ENCODE measurements around the gene GDF15. TPM values are rescaled to one million over a fixed set of nuclear protein-coding genes. Genes with fewer than 3 reads are reported as not detected.
"Not testable (repeated sequence)": the region's sequence is repeated elsewhere in the genome, so short reads cannot be mapped to it uniquely, and the experiment has no call there.

The GDF15 gene
- total RNA-seq, 1 experiment from 2014 or later = 15.1 TPM

- intact Hi-C loops (cut with micrococcal nuclease; ENCODE audit: unreplicated experiment) = loop anchor here (2.0 kb wide), 1 partner anchor 15 kb away; no protein-coding TSS in a partner anchor
- Histone ChIP-seq H3K9me2 (ENCODE audit: insufficient read depth) (no peaks in the 10 kb centered on the region), H4K20me1 (ENCODE audit: insufficient read depth) (no peaks in the 10 kb centered on the region), H3K27ac (peak overlapping the region; percentile 98), H3K79me2 (ENCODE audit: low read depth) (no peaks in the 10 kb centered on the region), H3F3A (ENCODE audit: insufficient read depth, low read depth) (peaks cover 59% of the 10 kb centered on the region), H3K4me3 (no peak overlapping the region), H3K9me3 (ENCODE audit: insufficient read depth, low read depth) (no peaks in the 10 kb centered on the region), H3K27me3 (ENCODE audit: insufficient read depth, low read depth) (no peaks in the 10 kb centered on the region), H3K4me2 (peak overlapping the region; percentile 65), H2AFZ (no peak overlapping the region), H3K36me3 (ENCODE audit: low read depth) (no peaks in the 10 kb centered on the region), H3K4me1 (replicated peaks; ENCODE audit: insufficient read depth) (peaks cover 61% of the 10 kb centered on the region)
- POLR2A ChIA-PET (ENCODE audit: unreplicated experiment) = interaction anchor here (0.6 to 0.8 kb wide), 5 partner anchors 12 to 101 kb away, joined by 3 to 7 read pairs (median 4); no protein-coding TSS in a partner anchor
- TSS peak; percentile 69 for BruUV-seq (replicated peaks)
- peak; percentile 90 to 100 for DNase-seq
- CTCF ChIA-PET = interaction anchor here (0.5 to 0.9 kb wide), 2 partner anchors 39 to 100 kb away, joined by 4 to 8 read pairs; partner anchors contain the start of gene SSBP4
- TF ChIP-seq EZH2 (IDR thresholded peaks at IDR 0.05; ENCODE audit: low read depth) (no peak), CTCF (conservative IDR thresholded peaks at IDR 0.05) (no peak)
Measured at GRCh38 chr19:18379803-18380747, 5.9 kb upstream of the GDF15 start.

GRCh38 chr19:18380843-18381242 is 5.1 kb upstream of the GDF15 start:
- no peak for TF ChIP-seq EZH2 (IDR thresholded peaks at IDR 0.05; ENCODE audit: low read depth)
- H4K20me1 ChIP-seq (ENCODE audit: insufficient read depth) = no peaks in the 10 kb centered on the region
- H3K4me3 ChIP-seq = no peak overlapping the region
- H3K9me3 ChIP-seq (ENCODE audit: insufficient read depth, low read depth) = no peaks in the 10 kb centered on the region
- H3K4me2 ChIP-seq = peak overlapping the region; percentile 31
- no peaks in the 10 kb centered on the region for H3K79me2 ChIP-seq (ENCODE audit: low read depth)
- POLR2A ChIA-PET (ENCODE audit: unreplicated experiment) = interaction anchor here (0.6 to 0.7 kb wide), 2 partner anchors 37 to 99 kb away, joined by 3 to 4 read pairs; no protein-coding TSS in a partner anchor
- CTCF ChIA-PET = interaction anchor here (0.9 kb wide), 1 partner anchor 101 kb away, joined by 4 read pairs; no protein-coding TSS in a partner anchor
- no peaks in the 10 kb centered on the region for H3K27me3 ChIP-seq (ENCODE audit: insufficient read depth, low read depth)
- no TSS peak for BruUV-seq (replicated peaks)
- intact Hi-C loops (cut with micrococcal nuclease; ENCODE audit: unreplicated experiment) = loop anchor here (2.0 kb wide), 1 partner anchor 16 kb away; no protein-coding TSS in a partner anchor
- DNase-seq = no peak
- peaks cover 61% of the 10 kb centered on the region for H3K4me1 ChIP-seq (replicated peaks; ENCODE audit: insufficient read depth)
- H3K27ac ChIP-seq = peak overlapping the region; percentile 98
- H3K36me3 ChIP-seq (ENCODE audit: low read depth) = no peaks in the 10 kb centered on the region
- peaks cover 57% of the 10 kb centered on the region for H3F3A ChIP-seq (ENCODE audit: insufficient read depth, low read depth)
- H2AFZ ChIP-seq = no peak overlapping the region
- H3K9me2 ChIP-seq (ENCODE audit: insufficient read depth) = no peaks in the 10 kb centered on the region

GRCh38 chr19:18383622-18384021 is 2.3 kb upstream of the GDF15 start:
- H3K27me3 ChIP-seq (ENCODE audit: insufficient read depth, low read depth); H3K27ac ChIP-seq; H3K9me3 ChIP-seq (ENCODE audit: insufficient read depth, low read depth); H3K9me2 ChIP-seq (ENCODE audit: insufficient read depth); POLR2A ChIA-PET (ENCODE audit: unreplicated experiment); H2AFZ ChIP-seq; H3K4me3 ChIP-seq; BruUV-seq (replicated peaks); H3K4me2 ChIP-seq; intact Hi-C loops (cut with micrococcal nuclease; ENCODE audit: unreplicated experiment): not testable (repeated sequence)
- Histone ChIP-seq H3K79me2 (ENCODE audit: low read depth) (peaks cover 26% of the 10 kb centered on the region), H3F3A (ENCODE audit: insufficient read depth, low read depth) (peaks cover 50% of the 10 kb centered on the region), H3K36me3 (ENCODE audit: low read depth) (peaks cover 14% of the 10 kb centered on the region), H3K4me1 (replicated peaks; ENCODE audit: insufficient read depth) (peaks cover 34% of the 10 kb centered on the region), H4K20me1 (ENCODE audit: insufficient read depth) (peaks cover 17% of the 10 kb centered on the region)
- CTCF ChIA-PET = interaction anchor here (0.7 kb wide), 1 partner anchor 321 kb away, joined by 3 read pairs; no protein-coding TSS in a partner anchor
- peak in 1 of 2 experiments; percentile 35 for DNase-seq

GRCh38 chr19:18384775-18385174 is 1.2 kb upstream of the GDF15 start:
- Histone ChIP-seq H3K4me2 (peak overlapping the region; percentile 86; the same call in 1 of the 2 replicates), H3K4me1 (replicated peaks; ENCODE audit: insufficient read depth) (peaks cover 23% of the 10 kb centered on the region), H3K9me2 (ENCODE audit: insufficient read depth) (no peaks in the 10 kb centered on the region), H3K79me2 (ENCODE audit: low read depth) (peaks cover 31% of the 10 kb centered on the region), H3F3A (ENCODE audit: insufficient read depth, low read depth) (peaks cover 50% of the 10 kb centered on the region), H2AFZ (no peak overlapping the region), H3K9me3 (ENCODE audit: insufficient read depth, low read depth) (no peaks in the 10 kb centered on the region), H3K4me3 (no peak overlapping the region), H4K20me1 (ENCODE audit: insufficient read depth) (peaks cover 29% of the 10 kb centered on the region), H3K36me3 (ENCODE audit: low read depth) (peaks cover 25% of the 10 kb centered on the region), H3K27ac (no peak overlapping the region), H3K27me3 (ENCODE audit: insufficient read depth, low read depth) (no peaks in the 10 kb centered on the region)
- intact Hi-C loops (cut with micrococcal nuclease; ENCODE audit: unreplicated experiment) = no loop called here
- TF ChIP-seq CTCF (conservative IDR thresholded peaks at IDR 0.05) (no peak), EZH2 (IDR thresholded peaks at IDR 0.05; ENCODE audit: low read depth) (no peak)
- peak in 1 of 2 experiments; percentile 33 for DNase-seq
- ChIA-PET POLR2A (ENCODE audit: unreplicated experiment) (no interaction called here), CTCF (interaction anchor here (0.6 kb wide), 1 partner anchor 36 kb away, joined by 4 read pairs; no protein-coding TSS in a partner anchor)
- no TSS peak for BruUV-seq (replicated peaks)

Data from PC-9 (cell line).